Measurements from ENCODE around the gene PRR5.

Gene PRR5

DNA sequence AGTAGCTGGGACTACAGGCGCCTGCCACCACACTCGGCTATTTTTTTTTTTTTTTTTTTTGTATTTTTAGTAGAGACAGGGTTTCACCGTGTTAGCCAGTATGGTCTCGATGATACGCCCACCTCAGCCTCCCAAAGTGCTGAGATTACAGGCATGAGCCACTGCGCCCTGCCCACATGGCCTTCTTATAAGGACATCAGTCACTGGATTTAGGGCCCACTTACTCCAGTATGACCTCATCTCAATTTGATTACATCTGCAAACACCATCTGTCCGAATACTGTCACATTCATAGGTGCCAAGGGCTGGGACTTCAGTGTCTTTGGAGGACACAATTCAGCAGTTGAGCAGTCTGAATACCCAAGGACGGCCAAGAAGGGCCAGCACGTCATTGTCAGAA is 8.2 kb upstream of the PRR5 start:
- DNase-seq = no peak

DNA sequence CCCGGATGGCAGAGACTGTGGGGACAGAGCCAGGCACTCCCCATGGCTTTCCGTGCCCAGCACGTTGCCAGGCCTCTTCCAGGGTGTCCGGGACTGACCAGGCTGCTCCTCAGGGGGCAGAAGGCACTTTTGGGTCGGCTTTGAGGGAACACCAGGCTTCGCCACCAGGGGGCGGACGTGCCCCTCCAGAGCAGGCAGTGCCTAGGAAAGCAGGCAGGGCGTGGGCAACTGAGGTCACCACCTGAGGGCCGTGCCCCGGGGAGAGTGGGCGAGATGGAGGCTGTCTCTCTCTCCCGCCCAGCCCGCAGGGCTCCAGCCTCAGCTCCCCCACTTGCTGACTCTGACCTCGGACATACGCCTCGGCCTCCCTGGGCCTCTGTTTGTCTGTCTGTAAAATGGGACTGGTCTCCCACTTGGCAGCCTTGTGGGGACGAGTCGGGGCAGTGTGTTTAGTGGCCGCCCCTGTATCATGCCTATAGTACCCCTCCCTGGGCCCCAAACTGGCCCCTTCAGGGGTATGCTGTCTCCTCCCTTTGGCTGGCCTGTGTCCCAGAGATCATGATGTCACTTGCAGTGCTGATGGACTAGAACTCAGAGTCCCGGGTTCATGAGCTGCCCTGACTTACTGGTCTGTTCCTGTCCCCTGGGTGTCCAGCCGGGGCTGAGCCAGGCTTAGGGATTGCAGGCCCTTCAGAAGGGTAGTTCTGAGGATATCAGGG is 4.4 kb upstream of the PRR5 start:
- DNase-seq = peak; percentile 80

DNA sequence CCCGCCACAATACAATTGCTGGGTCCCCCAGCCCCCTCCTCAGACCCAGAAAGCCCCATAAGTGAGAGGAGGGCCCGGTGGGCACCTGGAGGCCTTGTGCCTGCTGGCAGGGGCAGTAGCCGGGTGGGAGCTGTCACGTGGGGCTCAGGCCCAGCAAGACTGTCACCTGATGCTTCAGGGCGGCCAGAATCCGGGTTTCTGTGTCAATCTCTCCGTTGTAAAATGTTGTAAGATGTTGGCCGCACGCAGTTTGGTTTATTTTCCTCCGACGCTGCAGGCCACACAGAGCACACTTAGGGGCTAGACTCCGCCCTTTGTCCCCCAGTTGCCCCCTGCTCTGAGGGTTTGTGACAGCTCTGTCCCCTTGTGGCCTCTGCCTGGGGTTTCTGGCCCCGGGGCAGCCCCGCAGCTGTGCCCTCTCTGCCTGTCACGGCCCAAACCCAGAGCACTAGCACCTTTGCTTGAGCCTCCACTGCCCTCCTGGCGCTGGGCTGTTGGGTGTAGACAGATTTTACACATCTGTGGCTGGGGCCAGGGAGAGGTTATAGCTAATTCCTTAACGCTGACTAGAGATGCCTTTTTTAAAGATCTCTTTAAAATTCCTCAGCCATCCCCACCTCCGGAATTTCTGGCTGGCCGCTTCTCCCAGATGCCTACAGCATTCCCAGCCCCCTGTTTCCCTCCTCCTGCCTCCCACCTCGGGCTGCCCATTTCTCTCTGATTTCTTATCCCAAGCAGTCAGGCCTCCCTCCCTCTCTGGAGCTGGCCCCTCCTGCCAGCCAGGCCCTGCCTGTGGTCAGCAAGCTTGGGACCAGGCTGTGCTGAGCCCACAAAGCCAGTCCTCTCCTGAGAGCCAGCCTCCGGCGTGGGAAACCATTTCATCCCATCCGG is 3.2 kb upstream of the PRR5 start:
- no peak for DNase-seq

DNA sequence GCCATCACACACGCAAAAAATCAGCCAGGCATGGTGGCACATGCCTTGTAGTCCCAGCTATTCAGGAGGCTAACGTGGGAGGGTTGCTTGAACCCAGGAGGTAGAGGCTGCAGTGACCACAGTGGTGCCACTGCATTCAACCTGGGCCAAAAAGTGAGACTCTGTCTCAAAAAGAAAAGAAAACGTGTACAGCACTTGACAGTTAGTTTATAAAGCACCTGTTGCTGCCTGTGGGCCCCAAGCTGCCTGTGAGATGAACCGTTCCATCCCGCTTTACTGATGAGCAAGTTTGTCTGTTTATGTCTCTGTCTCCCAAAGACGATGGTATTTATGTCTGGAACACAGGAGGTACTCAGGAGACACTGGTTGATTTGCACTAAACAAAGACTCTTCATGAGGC is 1.5 kb upstream of the PRR5 start:
- no peak for DNase-seq

DNA sequence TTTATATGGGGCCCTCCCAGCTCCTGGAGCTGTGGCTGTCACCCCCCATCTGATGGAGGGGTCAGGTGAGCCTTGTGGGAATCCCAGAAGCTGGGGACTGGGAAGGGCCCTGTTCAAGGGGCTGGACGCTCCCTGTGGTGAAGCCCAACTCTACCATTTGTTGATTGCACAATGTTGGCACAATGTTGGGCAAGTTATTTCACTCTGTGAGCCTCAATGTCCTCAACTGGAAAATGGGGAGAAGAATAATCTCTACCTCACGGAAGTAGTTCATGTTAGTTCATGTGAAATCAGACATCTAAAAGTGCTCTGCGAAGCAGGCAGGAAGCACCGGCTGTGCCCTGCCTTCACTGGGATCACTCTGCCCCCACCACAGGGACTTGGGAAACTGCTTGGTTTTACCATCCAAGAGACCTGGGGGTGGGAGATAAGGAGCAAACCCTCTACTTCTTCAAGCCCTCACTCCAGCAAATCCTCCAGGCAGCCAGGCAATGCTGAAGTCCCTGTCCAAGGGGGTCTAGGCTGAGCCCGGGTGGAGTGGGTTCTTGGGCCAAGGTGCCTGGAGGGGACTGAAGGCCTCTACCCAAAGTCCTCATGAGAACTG is 715 bp upstream of the PRR5 start:
- DNase-seq = no peak

DNA sequence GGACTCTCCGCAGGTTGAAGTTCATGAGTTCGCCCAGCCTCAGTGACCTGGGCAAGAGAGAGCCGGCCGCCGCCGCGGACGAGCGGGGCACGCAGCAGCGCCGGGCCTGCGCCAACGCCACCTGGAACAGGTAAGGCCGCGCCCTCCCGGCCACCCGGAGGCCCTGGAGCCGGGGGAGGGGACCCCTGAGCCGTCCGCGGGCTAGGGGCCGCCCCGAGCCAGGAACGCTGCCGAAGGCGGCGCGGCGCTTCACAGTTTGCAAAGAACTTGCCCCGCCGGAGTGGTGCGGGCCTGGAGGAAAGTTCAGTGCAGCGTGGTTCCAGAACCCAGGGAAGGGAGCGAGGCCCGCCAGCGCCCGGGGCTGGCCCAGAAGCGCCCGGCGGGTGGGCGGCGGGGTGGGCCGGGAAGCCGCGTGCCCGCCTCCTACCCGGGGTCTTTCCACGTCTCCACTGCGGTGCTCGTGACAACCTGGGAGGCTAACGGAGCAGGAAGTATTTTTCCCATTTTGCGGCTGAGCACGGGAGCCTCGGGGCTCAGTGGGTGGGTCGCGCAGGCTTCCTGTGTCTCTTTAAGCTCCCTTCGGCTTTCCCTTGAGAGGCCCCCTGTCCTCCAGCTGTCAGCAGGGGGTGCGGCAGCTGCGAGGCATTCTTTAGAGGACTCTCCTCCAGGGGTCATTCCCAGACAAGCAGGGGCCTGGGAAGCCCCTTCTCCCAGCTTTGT is 635 bp downstream of the PRR5 start:
- no peak for DNase-seq

DNA sequence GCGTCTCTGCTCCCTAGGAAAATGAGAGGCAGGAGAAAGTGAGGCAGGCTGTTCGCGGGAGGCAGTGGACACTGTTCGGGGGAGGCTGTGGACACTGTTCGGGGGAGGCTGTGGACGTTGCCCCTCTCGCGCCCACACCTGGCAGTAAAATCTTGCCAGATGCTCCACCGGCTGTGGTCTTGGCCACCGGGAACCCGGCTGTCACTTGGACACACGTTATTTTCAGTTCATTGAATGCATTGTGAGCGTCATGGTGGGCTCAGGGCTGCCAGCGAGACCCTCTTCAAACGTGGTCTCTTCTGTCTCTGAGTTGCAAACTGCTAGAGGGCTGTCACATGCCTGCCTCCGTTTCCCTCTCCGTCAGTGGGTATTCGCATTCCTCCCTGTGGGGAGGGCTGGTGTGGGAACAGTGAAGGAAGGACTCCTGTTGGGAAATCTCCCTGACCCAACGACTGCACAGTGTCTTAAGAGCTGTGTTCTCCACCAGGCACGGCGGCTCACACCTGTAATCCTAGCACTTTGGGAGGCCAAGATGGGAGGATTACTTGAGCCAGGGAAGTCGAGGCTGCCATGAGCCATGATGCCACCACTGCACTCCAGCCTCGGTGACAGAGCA is 1.4 kb downstream of the PRR5 start:
- no peak for DNase-seq

DNA sequence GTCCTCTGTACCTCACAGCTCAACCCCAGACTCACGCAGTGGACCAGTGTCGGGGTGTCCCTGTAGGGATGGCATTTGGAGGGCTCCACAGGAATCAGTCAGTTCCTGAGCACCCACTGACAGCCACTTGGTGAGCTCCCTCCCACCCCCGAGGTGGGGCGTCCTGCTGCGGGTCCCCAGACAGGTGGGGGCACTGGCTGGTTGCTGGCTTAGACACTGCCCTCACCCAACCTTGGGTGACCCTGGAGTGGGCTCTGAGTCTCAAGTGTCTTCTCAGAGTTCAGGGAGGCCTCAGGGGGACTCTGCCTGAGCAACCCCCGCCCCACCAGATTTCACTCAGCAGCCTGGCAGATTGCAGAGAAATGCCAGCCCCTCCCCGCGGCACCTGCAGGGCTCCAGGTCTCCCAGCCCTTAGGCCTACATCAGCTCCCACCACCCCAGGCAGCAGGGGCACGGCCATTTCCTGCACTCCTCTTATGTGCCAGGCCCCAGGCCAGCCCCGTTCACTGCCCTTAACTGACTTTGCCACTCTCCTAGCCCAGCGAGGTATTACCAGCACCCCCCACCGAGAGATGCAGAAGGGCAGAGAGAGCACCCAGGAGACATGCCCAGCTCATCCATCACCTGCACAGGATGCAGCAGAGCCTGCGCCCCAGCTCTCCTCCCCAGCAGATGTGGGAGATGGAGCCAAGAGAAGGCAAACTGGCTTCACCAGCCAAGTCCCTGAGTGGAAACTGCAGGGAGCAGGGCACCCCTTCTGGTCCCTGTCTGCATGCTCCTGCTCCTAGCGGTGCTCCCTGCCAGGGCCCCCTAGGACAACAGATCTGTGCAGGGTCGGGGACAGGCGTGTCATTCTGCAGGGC is 2.4 kb downstream of the PRR5 start:
- no peak for DNase-seq

DNA sequence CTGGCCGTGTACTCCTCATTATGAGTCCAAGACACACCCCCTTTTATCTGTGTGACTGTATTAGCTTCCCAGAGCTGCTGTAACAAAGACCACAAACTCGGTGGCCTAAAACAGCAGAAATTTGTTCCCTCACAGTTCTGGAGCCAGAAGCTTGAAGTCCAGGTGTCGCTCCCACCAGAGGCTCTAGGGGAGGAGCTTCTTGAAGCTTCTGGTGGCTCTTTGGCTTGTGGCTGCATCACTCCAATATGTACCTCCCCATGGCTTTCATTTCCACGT is 3.0 kb downstream of the PRR5 start:
- no peak for DNase-seq

DNA sequence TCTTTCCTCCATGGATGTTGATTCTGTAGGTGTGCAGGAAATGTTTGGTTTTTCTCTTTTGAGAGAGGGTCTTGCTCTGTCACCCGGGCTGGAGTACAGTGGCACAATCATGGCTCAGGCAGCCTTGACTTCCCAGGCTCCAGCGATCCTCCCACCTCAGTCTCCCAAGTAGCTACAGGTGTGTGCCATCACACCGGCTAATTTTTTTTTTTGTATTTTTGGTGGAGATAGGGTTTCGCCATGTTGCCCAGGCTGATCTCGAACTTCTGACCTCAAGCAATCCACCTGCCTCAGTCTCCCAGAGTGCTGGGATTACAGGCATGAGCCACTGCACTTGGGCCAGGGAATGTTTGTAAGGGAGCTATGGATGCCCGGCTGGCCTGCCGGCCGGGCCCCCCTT is 4.5 kb downstream of the PRR5 start:
- DNase-seq = no peak

DNA sequence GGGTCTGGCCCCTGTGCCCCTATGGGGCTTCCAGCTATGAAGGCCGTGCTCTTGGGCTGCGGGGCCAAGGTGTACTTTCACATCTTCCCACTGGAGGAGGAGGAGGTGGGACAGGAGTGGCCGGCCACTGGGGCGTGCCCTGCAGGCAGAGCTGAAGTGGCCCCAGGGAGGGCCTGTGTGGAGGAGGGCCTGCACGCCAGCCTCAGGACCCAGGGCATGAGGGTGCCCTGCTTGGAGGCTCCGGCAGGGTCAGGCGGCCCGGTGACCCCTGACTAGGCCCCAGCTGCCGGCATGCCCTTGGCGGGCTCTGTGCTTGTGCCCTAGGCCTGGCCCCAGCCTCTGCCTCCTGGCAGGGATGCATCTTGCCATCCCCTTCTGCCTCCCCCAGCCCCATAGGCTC is 5.2 kb downstream of the PRR5 start:
- DNase-seq = no peak

DNA sequence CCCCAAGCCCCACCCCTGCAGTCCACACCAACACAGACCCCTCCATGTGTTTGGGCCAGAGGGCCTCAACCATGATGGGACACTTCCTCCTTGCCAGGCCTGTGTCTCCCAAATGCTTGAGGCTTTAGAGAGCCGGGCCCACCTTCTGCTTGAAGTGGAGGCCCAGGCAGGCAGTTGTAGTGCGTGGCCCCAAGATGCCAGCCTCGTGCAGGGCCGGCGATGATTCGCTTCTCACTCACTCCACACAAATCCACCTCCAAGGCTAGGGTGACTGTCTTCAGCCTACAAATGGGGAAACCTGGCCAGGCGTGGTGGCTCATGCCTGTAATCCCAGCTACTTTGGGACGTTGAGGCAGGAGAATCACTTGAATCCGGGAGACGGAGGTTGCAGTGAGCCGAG is 5.7 kb downstream of the PRR5 start:
- no peak for DNase-seq

DNA sequence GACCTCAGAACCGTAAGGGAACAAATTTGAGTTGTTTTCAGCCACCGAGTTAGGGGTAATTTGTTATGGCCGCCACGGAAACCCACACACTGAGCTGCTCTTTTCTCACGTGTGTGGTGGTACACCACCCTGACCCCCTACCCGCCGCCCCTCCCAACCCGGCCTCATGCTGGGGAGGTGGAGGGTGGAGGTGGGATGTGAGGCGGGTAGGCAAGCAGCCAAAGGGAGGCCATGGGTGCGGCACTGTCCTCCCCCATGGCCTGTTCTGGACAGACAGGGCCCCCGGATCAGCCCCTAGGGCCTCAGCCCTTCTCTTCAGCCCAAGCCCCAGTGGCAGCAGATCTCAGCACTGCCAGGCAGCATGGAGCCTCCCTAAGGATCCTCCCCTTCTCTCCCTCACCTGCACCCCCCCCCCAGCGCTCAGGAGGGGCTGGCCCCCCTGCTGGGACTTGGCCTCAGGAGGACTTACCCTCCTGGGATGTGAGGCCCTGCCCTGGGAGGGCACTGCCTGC is 7.9 kb downstream of the PRR5 start:
- DNase-seq = no peak

DNA sequence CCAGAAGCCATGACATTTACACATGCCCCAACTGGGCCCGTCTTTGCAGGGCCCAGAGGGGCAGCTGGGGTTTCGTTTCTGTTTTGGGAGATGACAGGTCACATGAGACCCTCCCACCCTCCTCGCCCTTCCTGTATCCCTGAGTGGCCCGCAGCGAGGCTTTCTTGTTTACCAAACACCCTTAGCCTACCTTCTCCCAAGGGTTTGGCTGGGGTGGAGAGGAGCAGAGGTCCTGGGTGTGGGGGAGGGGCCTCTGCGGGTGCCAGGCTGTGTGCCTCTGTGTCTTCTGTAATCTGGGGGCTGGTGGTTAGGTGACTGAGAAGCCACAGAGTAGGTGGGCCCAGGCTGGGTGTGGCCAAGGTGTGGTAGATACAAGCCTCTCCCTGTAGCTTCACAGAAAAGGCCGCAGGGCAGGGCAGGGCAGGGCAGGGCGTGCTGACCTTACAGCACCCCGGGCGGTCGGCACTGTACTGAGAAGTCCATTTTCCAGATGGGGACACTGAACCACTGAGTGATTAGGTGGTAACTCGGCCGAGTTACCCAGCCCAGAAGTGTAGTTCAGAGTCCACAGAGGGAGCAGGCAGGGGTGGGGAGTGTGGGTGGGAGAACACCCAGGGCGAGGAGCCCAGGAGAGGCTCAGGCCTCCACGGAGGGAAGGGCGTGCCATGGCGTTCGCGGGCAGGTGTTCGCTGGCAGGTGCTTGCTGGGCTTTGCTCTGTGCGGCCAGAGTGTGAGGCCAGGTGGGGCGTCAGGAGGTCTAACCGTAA is 8.7 kb downstream of the PRR5 start:
- DNase-seq = peak; percentile 52

DNA sequence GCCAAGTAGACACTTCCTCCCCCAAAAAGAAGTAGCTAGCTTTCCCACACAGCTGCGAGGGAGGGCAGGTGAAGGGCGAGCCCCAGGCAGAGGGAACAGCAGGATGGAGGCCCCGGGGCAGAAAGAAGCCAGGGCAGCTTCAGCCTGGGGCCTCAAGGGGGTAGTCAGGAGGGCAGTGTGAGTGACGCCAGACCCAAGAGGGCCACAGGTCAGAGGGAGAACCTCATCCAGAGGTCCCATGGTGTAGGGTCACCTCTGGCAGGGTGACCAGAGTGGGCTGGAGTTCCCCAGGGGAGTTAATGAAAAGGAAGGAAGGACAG is 9.2 kb downstream of the PRR5 start:
- DNase-seq = no peak

DNA sequence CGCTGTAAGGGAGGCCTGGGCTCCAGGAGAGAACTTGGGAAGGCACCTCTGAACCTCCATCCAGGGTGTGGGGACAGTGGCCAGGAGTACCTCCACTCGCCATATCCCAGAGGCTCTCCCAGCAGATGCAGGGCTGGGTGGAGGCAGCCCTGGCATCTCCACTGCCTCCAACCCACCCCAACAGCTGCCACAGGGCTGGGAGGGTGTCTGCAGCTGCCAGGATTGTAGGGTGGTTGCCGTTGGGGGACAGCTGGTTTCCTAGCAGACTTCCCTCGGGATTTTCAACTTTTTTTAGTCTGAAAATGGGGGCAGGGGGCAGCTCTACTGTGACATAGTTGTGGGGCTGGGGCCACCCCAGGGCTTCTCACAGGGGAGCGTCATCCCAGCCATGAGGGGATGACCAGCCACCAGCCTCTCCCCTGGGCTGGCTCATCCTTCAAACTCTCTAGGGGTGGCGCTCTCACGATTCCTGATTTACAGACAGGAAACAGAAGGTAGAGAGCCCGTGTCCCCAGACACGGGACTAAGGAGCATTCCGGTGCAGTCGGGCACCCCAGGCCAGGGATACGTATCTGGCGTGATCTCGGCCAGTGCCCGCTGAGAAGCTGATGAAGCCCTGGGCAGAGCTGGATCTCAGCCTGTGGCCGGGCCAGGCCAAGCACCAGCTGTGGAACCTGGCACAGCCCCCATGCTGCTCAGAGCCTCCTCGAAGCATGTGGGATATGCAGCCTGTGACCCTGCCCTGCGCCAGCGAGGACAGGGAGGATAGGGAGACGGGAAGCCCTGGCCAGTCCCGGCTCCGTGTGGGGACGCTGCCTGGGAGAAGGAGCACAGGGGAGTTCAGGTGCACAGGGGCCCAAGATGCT is 9.9 kb downstream of the PRR5 start:
- no peak for DNase-seq

DNA sequence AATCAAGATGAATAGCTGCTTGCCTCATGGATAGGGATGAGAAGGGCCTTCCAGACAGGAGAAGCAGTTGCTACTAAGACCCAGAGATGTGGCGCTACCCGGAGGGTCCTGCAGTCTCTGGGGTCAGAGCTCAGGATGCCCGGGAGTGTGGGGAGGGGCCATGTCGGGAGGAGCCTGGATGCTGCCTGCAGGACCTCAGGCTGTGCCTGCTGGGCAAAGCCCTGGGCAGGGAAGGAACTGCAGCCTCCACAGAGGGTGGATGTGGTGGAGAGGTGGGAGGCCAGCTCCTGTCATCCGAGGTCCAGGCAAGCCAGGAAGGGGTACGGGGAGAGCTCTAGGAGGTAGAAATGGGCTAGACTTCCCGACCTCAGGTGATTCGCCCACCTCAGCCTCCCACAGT is 11.0 kb downstream of the PRR5 start:
- DNase-seq = no peak

DNA sequence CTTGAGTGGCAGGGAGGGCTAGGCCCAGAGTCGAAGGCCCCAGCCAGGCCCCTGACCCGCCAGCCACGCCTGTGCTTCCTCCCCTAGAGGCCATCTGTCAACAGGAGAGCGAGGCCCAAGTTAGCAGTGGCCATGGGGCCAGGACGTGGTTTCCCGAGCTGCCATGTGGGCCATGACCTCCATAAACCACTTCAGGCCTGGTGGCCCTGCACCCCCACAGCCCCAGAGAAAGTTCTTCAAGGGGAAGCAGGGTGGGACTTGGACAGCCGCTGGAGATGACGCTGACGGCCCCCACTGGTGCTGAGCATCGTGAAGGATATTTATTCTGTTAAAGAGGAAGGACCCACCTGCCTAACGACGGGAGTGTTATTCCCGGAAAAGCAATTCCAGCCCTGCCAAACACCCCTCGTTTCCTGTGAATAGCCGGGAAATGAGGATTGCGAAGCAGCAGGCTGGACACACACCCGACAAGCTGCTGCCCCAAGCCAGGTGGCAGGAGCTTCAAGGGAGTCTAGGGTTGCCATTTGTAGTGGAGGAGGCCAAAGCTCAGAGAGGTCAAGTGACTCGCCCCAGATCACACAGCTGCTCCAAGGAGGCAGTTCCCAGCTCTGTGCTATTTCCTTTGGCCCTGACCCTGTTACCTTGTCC is 12.8 kb downstream of the PRR5 start:
- no peak for DNase-seq

DNA sequence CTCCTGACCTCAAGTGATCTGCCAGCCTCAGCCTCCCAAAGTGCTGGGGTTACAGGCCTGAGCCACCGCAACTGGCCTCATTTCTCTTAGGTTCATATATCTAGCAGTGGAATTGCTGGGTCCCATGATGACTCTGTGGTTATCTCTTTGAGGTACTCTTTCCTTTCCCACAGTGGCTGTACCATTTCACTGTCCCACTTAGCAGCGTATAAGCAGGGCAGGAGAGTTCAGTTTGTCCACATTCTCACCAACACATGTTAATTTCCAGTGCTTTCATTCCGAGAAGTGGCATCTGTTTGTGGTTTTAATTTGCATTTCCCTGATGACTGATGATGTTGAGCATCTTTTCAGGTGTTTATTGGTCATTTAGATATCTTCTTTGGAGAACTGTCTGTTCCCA is 16.4 kb downstream of the PRR5 start:
- DNase-seq = no peak

Measured in CD4-positive, alpha-beta T cell treated with Interleukin-15 for 1 hour (primary cell).